PC-3 (cell line): ENCODE results near the gene SMIM36. TPM values are rescaled to one million over a fixed set of nuclear protein-coding genes. Genes with fewer than 3 reads are reported as not detected.

Experiments
- ATAC-seq: fragments of 200-7000 bp; cut with Tn5 transposase; 2 replicates; pipeline ENCODE4 v1.9.1; 2020; ENCODE audit warnings: mild to moderate bottlenecking, moderate library complexity
- BruUV-seq: library from RNA; stranded (reverse); fragments of 400-500 nt; replicated peaks from 2 replicates; lab custom pipeline; 2021; lab: Mats Ljungman, UMichigan
- CTCF ChIA-PET: fragments of 300-600 bp; sonication (Branson Sonifier 250); formaldehyde crosslinking; loops from one replicate; lab custom pipeline; 2022; ENCODE audit warnings: antibody characterized with exemption; lab: Charles Lee
- POLR2A ChIA-PET: fragments of 300-600 bp; sonication (Branson Sonifier 250); formaldehyde crosslinking; loops from one replicate; lab custom pipeline; 2022; ENCODE audit warnings: antibody characterized with exemption; ENCODE audit not compliant: unreplicated experiment; lab: Charles Lee
- DNase-seq: peaks from one replicate; pipeline ENCODE4 v3.0.0-alpha.2; 2015
- H2AFZ ChIP-seq: fragments of 300-600 bp; sonication (generic); 2 replicates; pipeline ENCODE4 v1.6.0; 2016; ENCODE audit warnings: antibody characterized with exemption, low read length
- H3F3A ChIP-seq: fragments of 300-600 bp; sonication (generic); one replicate; pipeline ENCODE4 v1.6.0; 2017; ENCODE audit warnings: antibody characterized with exemption, low read length, control low read depth, mild to moderate bottlenecking; ENCODE audit not compliant: unreplicated experiment
- H3K27ac ChIP-seq: fragments of 300-600 bp; sonication (generic); 2 replicates; pipeline ENCODE4 v1.5.1; 2016; ENCODE audit warnings: mild to moderate bottlenecking, low read length
- H3K27me3 ChIP-seq: fragments of 300-600 bp; sonication (generic); 2 replicates; pipeline ENCODE4 v1.6.1; 2016; ENCODE audit warnings: low read length, mixed read lengths
- H3K36me3 ChIP-seq: fragments of 300-600 bp; sonication (generic); 2 replicates; pipeline ENCODE4 v1.6.1; 2016; ENCODE audit warnings: low read depth, mixed run types, low read length, mixed read lengths
- H3K4me1 ChIP-seq: fragments of 300-600 bp; sonication (generic); 2 replicates; pipeline ENCODE4 v1.5.1; 2016; ENCODE audit warnings: low read length; ENCODE audit not compliant: insufficient read depth
- H3K4me2 ChIP-seq: fragments of 300-600 bp; sonication (generic); 2 replicates; pipeline ENCODE4 v1.6.0; 2016; ENCODE audit warnings: low read length
- H3K4me3 ChIP-seq: fragments of 300-600 bp; sonication (generic); 2 replicates; pipeline ENCODE4 v1.5.1; 2016; ENCODE audit warnings: mild to moderate bottlenecking, low read length, mixed read lengths
- H3K79me2 ChIP-seq: fragments of 300-600 bp; sonication (generic); 2 replicates; pipeline ENCODE4 v1.6.1; 2017; ENCODE audit warnings: low read length, mixed read lengths
- H3K9ac ChIP-seq: fragments of 300-600 bp; sonication (generic); 2 replicates; pipeline ENCODE4 v1.6.0; 2016; ENCODE audit warnings: mild to moderate bottlenecking, low read length
- H3K9me2 ChIP-seq: fragments of 300-600 bp; sonication (generic); replicated peaks from 2 replicates; pipeline ENCODE4 v1.6.1; 2016; ENCODE audit warnings: mixed run types, low read length, mixed read lengths
- H3K9me3 ChIP-seq: fragments of 300-600 bp; sonication (generic); 2 replicates; pipeline ENCODE4 v1.6.1; 2016; ENCODE audit warnings: low read length, mixed read lengths
- H4K20me1 ChIP-seq: fragments of 300-600 bp; sonication (generic); 2 replicates; pipeline ENCODE4 v1.6.1; 2016; ENCODE audit warnings: low read length, mixed read lengths
- EZH2 ChIP-seq: fragments of 300-600 bp; sonication (generic); IDR thresholded peaks from one replicate; pipeline ENCODE4 v1.6.1; 2017; ENCODE audit warnings: antibody characterized with exemption, mild to moderate bottlenecking, low read length; ENCODE audit not compliant: unreplicated experiment
- EZH2phosphoT487 ChIP-seq: fragments of 300-600 bp; sonication (generic); IDR thresholded peaks from 2 replicates; pipeline ENCODE4 v1.6.1; 2018; ENCODE audit warnings: mild to moderate bottlenecking, antibody characterized with exemption, low read length, borderline replicate concordance
- intact Hi-C: fragments of 100-400 bp; cut with micrococcal nuclease; formaldehyde crosslinking; loops from 2 replicates; pipeline ENCODE4 v1.9.0; 2023
- total RNA-seq: library from RNA; depleted of rRNA; stranded (reverse); fragments of >200 nt; gene quantifications from 2 replicates; pipeline ENCODE4 v1.2.3, GENCODE V29; 2014
- TF ChIP-seq, protein P1 (sequence below): fragments of 300-600 bp; sonication (generic); conservative IDR thresholded peaks from 2 replicates; pipeline ENCODE4 v1.5.1; 2017; ENCODE audit warnings: antibody characterized with exemption, low read depth, mild to moderate bottlenecking, low read length

The SMIM36 gene
- total RNA-seq, 1 experiment from 2014 or later, result not detected

DNA sequence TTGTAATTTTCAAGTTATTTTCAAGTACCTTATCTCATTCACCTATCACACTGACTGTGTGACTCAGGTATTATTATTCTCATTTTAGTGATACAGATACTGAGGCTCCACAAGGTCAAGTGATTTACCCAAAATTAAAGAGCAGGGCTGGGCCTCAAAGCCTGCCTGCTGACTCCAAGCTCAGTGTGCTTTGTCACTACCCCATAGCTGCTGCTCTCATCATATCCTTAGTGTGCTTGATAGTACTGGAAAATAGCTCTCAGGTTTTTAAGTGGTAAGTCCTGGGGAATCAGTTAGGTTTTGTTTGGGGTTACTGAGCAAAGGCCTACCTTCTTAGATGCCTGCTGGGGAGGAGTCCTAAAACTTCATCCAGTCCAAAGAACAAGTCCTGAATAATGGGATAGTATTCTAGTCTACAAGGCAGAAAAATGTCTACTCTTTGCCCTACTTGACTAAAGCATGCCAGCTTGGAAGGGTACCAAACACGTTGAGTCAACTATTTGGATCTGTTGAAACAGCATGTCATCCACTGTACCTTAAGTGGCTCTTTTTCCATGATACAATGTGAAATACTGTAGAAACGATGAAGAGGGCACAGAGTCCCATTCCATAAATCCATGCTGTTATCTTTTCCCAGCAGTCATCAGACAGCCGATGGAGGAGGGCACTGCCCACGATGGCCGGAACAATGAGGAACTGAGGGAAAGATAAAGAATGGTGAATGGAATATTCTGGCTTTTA is 100.4 kb downstream of the SMIM36 start:
- Histone ChIP-seq H3K9me3 (no peaks in the 10 kb centered on the region), H3K9me2 (no peaks in the 10 kb centered on the region), H3K9ac (no peak overlapping the region), H3K27ac (peak overlapping the region; percentile 29), H3K4me1 (peaks cover 24% of the 10 kb centered on the region), H3K79me2 (no peaks in the 10 kb centered on the region), H3K27me3 (no peaks in the 10 kb centered on the region), H3K36me3 (peaks cover 29% of the 10 kb centered on the region), H3F3A (no peaks in the 10 kb centered on the region), H3K4me3 (no peak overlapping the region), H3K4me2 (peak overlapping the region; percentile 27), H4K20me1 (no peaks in the 10 kb centered on the region), H2AFZ (no peak overlapping the region)
- TF ChIP-seq, protein P1, sequence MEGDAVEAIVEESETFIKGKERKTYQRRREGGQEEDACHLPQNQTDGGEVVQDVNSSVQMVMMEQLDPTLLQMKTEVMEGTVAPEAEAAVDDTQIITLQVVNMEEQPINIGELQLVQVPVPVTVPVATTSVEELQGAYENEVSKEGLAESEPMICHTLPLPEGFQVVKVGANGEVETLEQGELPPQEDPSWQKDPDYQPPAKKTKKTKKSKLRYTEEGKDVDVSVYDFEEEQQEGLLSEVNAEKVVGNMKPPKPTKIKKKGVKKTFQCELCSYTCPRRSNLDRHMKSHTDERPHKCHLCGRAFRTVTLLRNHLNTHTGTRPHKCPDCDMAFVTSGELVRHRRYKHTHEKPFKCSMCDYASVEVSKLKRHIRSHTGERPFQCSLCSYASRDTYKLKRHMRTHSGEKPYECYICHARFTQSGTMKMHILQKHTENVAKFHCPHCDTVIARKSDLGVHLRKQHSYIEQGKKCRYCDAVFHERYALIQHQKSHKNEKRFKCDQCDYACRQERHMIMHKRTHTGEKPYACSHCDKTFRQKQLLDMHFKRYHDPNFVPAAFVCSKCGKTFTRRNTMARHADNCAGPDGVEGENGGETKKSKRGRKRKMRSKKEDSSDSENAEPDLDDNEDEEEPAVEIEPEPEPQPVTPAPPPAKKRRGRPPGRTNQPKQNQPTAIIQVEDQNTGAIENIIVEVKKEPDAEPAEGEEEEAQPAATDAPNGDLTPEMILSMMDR, result no peak
- no peak for TF ChIP-seq EZH2
- no peak for TF ChIP-seq EZH2phosphoT487
- ATAC-seq (peak; percentile 89), DNase-seq (peak; percentile 97)
- CTCF ChIA-PET, result no interaction called here
- POLR2A ChIA-PET, result interaction anchor here (0.6 kb wide), 1 partner anchor 97 kb away, joined by 4 read pairs; no protein-coding TSS in a partner anchor
- BruUV-seq, result no TSS peak
- intact Hi-C loops, result loop anchor here (2.0 to 5.0 kb wide), 2 partner anchors 44 to 54 kb away; no protein-coding TSS in a partner anchor

DNA sequence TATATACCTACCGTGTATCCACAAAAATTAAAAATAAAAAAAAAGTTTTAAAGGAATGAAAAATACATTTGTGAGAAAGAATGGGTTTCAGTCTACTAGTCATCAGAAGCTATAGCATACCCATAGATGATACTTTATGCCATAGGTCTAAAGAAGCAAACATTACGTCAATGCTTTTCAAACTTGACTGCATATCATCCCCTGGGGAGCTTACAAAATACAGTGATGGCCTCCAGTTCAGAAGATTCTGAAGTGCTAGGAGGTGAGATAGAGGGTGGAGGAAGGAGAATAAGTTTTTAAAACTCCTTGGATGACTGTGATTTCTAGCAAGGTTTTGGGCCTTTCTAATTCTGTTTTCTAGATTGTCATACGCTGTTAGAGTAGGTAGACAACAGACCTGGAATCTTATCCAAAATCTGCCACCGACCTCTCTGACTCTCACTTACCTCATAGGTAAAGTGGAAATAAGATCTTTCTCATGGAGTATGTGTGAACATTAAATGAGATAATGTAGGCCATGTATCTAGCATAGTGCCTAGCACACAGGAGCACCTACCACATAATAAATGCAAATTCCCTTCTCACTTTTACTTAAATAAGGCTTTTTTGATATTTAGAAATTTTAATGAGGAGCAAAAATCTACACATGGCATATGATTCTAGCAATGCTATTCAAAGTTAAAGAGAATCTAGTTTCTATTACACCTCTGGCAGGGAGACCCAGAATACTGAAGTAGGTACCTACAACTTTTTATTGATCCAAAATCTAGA is 102.0 kb downstream of the SMIM36 start:
- DNase-seq (no peak), ATAC-seq (no peak)
- H3K9me2 ChIP-seq, result no peaks in the 10 kb centered on the region
- peaks cover 29% of the 10 kb centered on the region for H3K36me3 ChIP-seq
- H3K9me3 ChIP-seq, result no peaks in the 10 kb centered on the region
- no peak overlapping the region for H3K27ac ChIP-seq
- H4K20me1 ChIP-seq, result no peaks in the 10 kb centered on the region
- H3K4me3 ChIP-seq, result no peak overlapping the region
- no peaks in the 10 kb centered on the region for H3K79me2 ChIP-seq
- ChIA-PET CTCF (no interaction called here), POLR2A (no interaction called here)
- no peak overlapping the region for H2AFZ ChIP-seq
- TF ChIP-seq, protein P1, result no peak
- TF ChIP-seq EZH2phosphoT487, result no peak
- no peak for TF ChIP-seq EZH2
- intact Hi-C loops, result no loop called here
- H3F3A ChIP-seq, result no peaks in the 10 kb centered on the region
- no TSS peak for BruUV-seq
- H3K4me2 ChIP-seq, result no peak overlapping the region
- peaks cover 24% of the 10 kb centered on the region for H3K4me1 ChIP-seq
- no peaks in the 10 kb centered on the region for H3K27me3 ChIP-seq
- H3K9ac ChIP-seq, result no peak overlapping the region
